Mammary epithelial cell (primary cell): Measurements from ENCODE around the gene RPL27A.

Experiments used
- CTCF ChIP-seq, 2 donors: IDR thresholded peaks in 1 of 2; conservative IDR thresholded peaks in 1 of 2; 2 replicates each; pipeline ENCODE4 v1.5.1; 2011 to 2012; ENCODE audit warnings: inconsistent platforms in 2 of 2, low read length in 2 of 2, mild to moderate bottlenecking in 2 of 2, control low read depth in 1 of 2, low read depth in 1 of 2; ENCODE audit not compliant: insufficient read depth in 1 of 2; ENCODE audit errors: extremely low read depth in 1 of 2
- EZH2 ChIP-seq: IDR thresholded peaks from 2 replicates; pipeline ENCODE4 v1.6.1; 2012; ENCODE audit warnings: low read length, inconsistent platforms, borderline replicate concordance

DNA sequence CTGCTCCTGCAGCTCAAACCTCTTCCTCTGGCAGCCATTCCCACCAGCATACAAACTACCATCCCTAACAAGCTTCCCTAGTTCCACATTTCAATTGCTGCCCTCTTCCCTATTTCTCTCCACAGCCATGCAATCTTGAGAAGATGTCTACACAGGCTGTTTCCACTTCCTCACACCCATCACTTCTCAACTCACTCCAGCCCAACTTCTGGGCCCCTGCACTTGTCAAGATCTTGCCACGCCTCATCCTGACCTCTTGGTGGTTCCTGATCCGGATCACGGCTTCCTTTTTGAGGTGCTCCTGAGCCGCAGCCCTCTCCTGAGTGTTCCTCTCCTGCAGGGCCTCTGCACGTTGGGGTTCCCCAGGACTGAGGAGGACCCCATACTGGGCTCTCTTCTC is 22.6 kb downstream of the RPL27A start:
- TF ChIP-seq CTCF (conservative IDR thresholded peaks at IDR 0.05 in 1 of 2, IDR thresholded peaks at IDR 0.05 in 1 of 2; ENCODE audit: extremely low read depth in 1 of 2, insufficient read depth in 1 of 2, low read depth in 1 of 2, low read length in 2 of 2) (no peak), EZH2 (no peak)
